Measurements from ENCODE around the gene OR11A1.
"Not testable (repeated sequence)": the region's sequence is repeated elsewhere in the genome, so short reads cannot be mapped to it uniquely, and the experiment has no call there.

Gene OR11A1

DNA sequence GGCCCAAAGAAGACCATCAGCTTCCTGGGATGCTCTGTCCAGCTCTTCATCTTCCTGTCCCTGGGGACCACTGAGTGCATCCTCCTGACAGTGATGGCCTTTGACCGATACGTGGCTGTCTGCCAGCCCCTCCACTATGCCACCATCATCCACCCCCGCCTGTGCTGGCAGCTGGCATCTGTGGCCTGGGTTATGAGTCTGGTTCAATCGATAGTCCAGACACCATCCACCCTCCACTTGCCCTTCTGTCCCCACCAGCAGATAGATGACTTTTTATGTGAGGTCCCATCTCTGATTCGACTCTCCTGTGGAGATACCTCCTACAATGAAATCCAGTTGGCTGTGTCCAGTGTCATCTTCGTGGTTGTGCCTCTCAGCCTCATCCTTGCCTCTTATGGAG lies 5.2 kb upstream of the OR11A1 start:
- intact Hi-C loops (cut with micrococcal nuclease), result no loop called here
- Mint-ChIP-seq H3K27ac (no peak overlapping the region), H3K27me3 (no peaks in the 10 kb centered on the region), H3K9me3 (no peaks in the 10 kb centered on the region), H3K4me3 (no peak overlapping the region), H3K4me1 (ENCODE audit: low read depth) (no peaks in the 10 kb centered on the region), H3K36me3 (ENCODE audit: low read depth) (no peaks in the 10 kb centered on the region)

DNA sequence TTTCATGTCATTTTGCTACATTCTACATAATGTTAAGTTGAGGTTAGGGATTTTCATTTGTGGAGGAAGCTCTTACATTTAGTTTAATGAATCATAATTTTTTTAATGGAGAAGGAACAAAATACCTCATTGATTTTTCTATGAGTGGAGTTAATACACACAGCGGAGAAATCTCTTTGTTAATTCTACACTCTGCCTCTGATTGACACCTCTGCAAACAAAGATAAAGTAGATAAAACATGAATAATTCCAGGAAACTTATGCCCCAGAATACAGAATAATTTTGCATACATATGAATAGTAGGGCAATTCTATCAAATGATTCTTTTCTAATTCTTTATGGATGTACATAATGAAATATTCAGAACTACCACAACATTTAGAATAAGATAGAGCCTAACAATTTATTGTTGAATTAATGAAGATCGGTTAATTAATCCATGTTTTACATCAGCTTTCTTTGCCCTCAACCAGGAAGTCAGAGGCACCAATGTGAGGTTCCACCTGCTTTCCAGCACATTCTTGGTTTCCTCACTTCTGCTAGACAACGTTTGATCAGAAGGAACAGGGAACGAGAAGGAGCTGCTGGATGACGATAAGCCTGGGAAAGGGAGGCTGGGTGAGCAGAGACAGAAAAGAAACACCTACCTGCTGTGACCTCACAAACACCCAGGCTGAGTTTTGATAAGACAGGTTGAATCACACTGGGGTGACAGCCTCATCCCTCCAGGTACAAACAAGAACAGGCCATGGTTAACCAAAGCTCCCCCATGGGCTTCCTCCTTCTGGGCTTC lies 4.3 kb upstream of the OR11A1 start:
- Mint-ChIP-seq H3K9me3 (no peaks in the 10 kb centered on the region), H3K4me1 (ENCODE audit: low read depth) (no peaks in the 10 kb centered on the region), H3K27ac (no peak overlapping the region), H3K4me3 (no peak overlapping the region), H3K36me3 (ENCODE audit: low read depth) (no peaks in the 10 kb centered on the region), H3K27me3 (no peaks in the 10 kb centered on the region)
- intact Hi-C loops (cut with micrococcal nuclease), result no loop called here

GRCh38 chr6:29451471-29452193 lies 5.2 kb downstream of the OR11A1 start:
- Mint-ChIP-seq H3K27ac (no peak overlapping the region), H3K4me3 (no peak overlapping the region), H3K4me1 (ENCODE audit: low read depth) (no peaks in the 10 kb centered on the region), H3K27me3 (no peaks in the 10 kb centered on the region), H3K9me3 (no peaks in the 10 kb centered on the region), H3K36me3 (ENCODE audit: low read depth) (no peaks in the 10 kb centered on the region)
- intact Hi-C loops (cut with micrococcal nuclease), result no loop called here

DNA sequence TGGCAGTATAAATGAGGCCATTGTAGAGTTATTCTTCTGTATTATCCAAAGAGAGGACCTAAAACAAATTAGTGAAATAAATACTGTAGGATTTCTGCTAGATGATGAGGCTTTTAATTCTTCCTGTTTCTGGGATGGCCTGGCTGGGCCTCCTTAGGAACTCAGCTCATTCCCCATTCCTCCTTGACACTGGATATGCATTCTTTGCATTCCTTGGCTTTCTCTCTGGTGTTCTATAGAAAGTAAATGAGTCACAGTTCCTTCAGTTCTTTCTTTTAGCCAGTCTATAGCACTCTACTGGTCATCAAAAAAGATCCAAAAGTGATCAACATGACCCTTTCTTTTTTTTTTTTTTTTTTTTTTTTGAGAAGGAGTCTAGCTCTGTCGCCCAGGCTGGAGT lies 9.2 kb downstream of the OR11A1 start:
- no peak overlapping the region for H3K27ac Mint-ChIP-seq
- no peaks in the 10 kb centered on the region for H3K4me1 Mint-ChIP-seq (ENCODE audit: low read depth)
- no peak overlapping the region for H3K4me3 Mint-ChIP-seq
- H3K27me3 Mint-ChIP-seq, result no peaks in the 10 kb centered on the region
- H3K9me3 Mint-ChIP-seq, result peaks cover 16% of the 10 kb centered on the region
- H3K36me3 Mint-ChIP-seq (ENCODE audit: low read depth), result no peaks in the 10 kb centered on the region
- intact Hi-C loops (cut with micrococcal nuclease), result no loop called here

DNA sequence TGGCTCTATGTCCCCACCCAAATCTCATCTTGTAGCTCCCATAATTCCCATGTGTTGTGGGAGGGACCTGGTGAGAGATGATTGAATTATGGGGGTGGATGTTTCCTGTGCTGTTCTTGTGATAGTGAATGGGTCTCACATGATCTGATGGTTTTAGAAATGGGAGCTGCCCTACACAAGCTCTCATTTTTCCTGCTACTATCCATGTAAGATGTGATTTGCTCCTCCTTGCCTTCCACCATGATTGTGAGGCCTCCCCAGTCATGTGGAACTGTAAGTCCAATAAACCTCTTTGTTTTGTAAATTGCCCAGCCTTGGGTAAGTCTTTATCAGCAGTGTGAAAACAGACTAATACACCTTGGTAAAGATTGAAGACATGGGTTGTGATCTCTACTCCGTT lies 12.8 kb downstream of the OR11A1 start:
- intact Hi-C loops (cut with micrococcal nuclease); H3K36me3 Mint-ChIP-seq (ENCODE audit: low read depth); H3K4me3 Mint-ChIP-seq; H3K4me1 Mint-ChIP-seq (ENCODE audit: low read depth); H3K27ac Mint-ChIP-seq; H3K27me3 Mint-ChIP-seq: not testable (repeated sequence)
- peaks cover 16% of the 10 kb centered on the region for H3K9me3 Mint-ChIP-seq

GRCh38 chr6:29442719-29443118 lies 14.2 kb downstream of the OR11A1 start:
- Mint-ChIP-seq H3K4me3 (no peak overlapping the region), H3K9me3 (peaks cover 16% of the 10 kb centered on the region), H3K4me1 (ENCODE audit: low read depth) (no peaks in the 10 kb centered on the region), H3K27me3 (peaks cover 3% of the 10 kb centered on the region), H3K27ac (no peak overlapping the region), H3K36me3 (ENCODE audit: low read depth) (no peaks in the 10 kb centered on the region)
- intact Hi-C loops (cut with micrococcal nuclease), result no loop called here

DNA sequence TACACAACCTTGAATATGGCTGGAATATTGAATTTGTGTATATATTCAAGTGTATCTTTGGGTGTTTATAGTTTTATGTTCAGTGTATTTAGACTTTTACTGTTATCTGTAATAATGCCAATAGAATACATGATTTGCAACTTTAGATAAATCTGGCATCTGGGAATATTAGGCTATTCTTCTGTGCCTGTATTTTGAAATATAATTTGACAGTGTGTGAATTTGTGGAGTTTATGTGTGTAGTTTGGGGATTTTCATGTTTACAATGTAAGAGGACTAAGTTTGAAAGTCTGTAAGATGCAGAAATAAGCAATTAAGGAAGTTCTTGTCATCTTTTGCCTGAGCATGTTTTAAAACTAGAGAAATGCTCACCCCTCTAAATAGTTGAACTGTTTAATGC lies 17.9 kb downstream of the OR11A1 start, which contains the start of gene OR10C1:
OR10C1 (plus strand) TSS at position 301 of the 400 bp plus-strand sequence. CDS start 710 bp downstream, outside the sequence.
- no peak within 1 kb of the TSS for H3K4me3 Mint-ChIP-seq

GRCh38 chr6:29436730-29437129 lies 20.1 kb downstream of the OR11A1 start:
- H3K27ac Mint-ChIP-seq; H3K36me3 Mint-ChIP-seq (ENCODE audit: low read depth); intact Hi-C loops (cut with micrococcal nuclease); H3K27me3 Mint-ChIP-seq; H3K9me3 Mint-ChIP-seq; H3K4me3 Mint-ChIP-seq; H3K4me1 Mint-ChIP-seq (ENCODE audit: low read depth): not testable (repeated sequence)

More for the DNA sequence above, 17.9 kb downstream of the OR11A1 start, which contains the start of gene OR10C1:
- no peaks in the 10 kb centered on the region for H3K9me3 Mint-ChIP-seq
- intact Hi-C loops (cut with micrococcal nuclease), result no loop called here
- peaks cover 3% of the 10 kb centered on the region for H3K27me3 Mint-ChIP-seq
- no peaks in the 10 kb centered on the region for H3K36me3 Mint-ChIP-seq (ENCODE audit: low read depth)
- H3K27ac Mint-ChIP-seq, result no peak within 1 kb of the TSS
- no peaks in the 10 kb centered on the region for H3K4me1 Mint-ChIP-seq (ENCODE audit: low read depth)

GRCh38 chr6:29426654-29427053 lies 30.2 kb downstream of the OR11A1 start:
- intact Hi-C loops (cut with micrococcal nuclease), result no loop called here
- H3K27me3 Mint-ChIP-seq, result no peaks in the 10 kb centered on the region
- no peaks in the 10 kb centered on the region for H3K4me1 Mint-ChIP-seq (ENCODE audit: low read depth)
- H3K9me3 Mint-ChIP-seq, result no peaks in the 10 kb centered on the region
- no peak overlapping the region for H3K4me3 Mint-ChIP-seq
- no peaks in the 10 kb centered on the region for H3K36me3 Mint-ChIP-seq (ENCODE audit: low read depth)
- no peak overlapping the region for H3K27ac Mint-ChIP-seq

DNA sequence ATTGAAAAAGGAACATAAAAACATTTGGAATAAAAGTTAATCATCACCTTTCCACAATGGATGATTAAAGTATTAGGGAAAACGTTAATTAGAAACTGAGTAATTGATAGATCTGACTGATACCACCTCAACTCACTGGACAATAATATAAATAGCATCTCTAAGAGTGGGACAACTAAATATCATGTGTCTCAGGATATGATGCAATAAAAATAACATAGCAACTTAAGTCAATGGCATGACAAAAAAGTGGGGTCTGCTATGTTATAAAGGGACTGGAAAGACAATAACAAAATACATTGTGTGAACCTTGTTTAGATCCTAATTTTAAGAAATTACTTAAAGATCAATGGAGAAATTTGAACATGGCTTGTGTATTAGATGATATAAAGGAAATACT lies 31.8 kb downstream of the OR11A1 start:
- H3K9me3 Mint-ChIP-seq, result no peaks in the 10 kb centered on the region
- intact Hi-C loops (cut with micrococcal nuclease), result no loop called here
- H3K4me3 Mint-ChIP-seq, result no peak overlapping the region
- H3K4me1 Mint-ChIP-seq (ENCODE audit: low read depth), result no peaks in the 10 kb centered on the region
- no peak overlapping the region for H3K27ac Mint-ChIP-seq
- no peaks in the 10 kb centered on the region for H3K36me3 Mint-ChIP-seq (ENCODE audit: low read depth)
- H3K27me3 Mint-ChIP-seq, result no peaks in the 10 kb centered on the region

DNA sequence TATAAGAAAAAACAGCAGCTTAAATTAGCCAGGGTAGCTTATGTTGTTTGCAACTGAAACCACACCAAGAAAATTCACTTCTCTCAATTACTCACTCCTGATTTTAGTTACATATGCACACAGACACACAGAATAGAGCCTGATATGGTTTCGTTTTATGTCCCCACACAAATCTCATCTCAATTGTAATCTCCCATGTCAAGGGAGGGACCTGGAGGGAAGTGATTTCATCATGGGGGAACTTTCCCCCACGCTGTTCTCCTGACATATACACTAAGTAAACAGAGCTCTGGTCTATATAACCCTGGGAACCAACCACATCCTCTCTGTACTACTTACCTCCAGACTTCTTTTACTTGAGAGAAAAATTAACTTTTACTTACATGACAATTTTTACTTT lies 32.3 kb downstream of the OR11A1 start:
- Mint-ChIP-seq H3K9me3 (no peaks in the 10 kb centered on the region), H3K4me3 (no peak overlapping the region), H3K36me3 (ENCODE audit: low read depth) (no peaks in the 10 kb centered on the region), H3K4me1 (ENCODE audit: low read depth) (no peaks in the 10 kb centered on the region), H3K27me3 (no peaks in the 10 kb centered on the region), H3K27ac (no peak overlapping the region)
- intact Hi-C loops (cut with micrococcal nuclease), result no loop called here

GRCh38 chr6:29424168-29424567 lies 32.7 kb downstream of the OR11A1 start:
- Mint-ChIP-seq H3K4me3 (no peak overlapping the region), H3K27me3 (no peaks in the 10 kb centered on the region), H3K27ac (no peak overlapping the region), H3K4me1 (ENCODE audit: low read depth) (no peaks in the 10 kb centered on the region), H3K9me3 (no peaks in the 10 kb centered on the region), H3K36me3 (ENCODE audit: low read depth) (no peaks in the 10 kb centered on the region)
- intact Hi-C loops (cut with micrococcal nuclease), result no loop called here

- Mint-ChIP-seq H3K27me3 (no peaks in the 10 kb centered on the region), H3K4me3 (no peak overlapping the region), H3K4me1 (ENCODE audit: low read depth) (no peaks in the 10 kb centered on the region), H3K27ac (no peak overlapping the region), H3K9me3 (no peaks in the 10 kb centered on the region), H3K36me3 (ENCODE audit: low read depth) (no peaks in the 10 kb centered on the region)
- intact Hi-C loops (cut with micrococcal nuclease), result no loop called here
Measured at GRCh38 chr6:29419516-29419915, 37.4 kb downstream of the OR11A1 start.

DNA sequence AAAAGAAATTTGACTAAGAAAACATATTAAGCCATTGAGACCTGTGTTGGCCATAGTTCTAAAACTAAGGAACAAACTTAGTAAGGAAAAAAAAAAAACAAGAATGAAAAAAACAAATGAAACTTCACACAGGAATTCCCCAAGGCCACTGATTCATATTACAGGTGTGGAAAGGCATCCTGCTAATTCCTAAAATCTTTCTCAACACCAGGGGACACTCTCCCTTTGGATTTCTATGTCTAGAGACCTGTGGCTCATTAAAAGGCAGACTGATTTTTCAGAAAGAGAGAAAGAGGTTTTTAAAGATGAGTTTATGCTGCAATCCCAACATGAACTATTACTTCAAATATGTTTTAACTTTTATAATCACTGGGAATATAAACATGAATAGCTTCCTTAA lies 42.3 kb downstream of the OR11A1 start, which contains the start of gene OR12D1:
OR12D1 (plus strand) TSS at position 341 of the 400 bp plus-strand sequence.
- no peak within 1 kb of the TSS for H3K4me3 Mint-ChIP-seq
- intact Hi-C loops (cut with micrococcal nuclease), result no loop called here
- no peaks in the 10 kb centered on the region for H3K4me1 Mint-ChIP-seq (ENCODE audit: low read depth)
- no peaks in the 10 kb centered on the region for H3K27me3 Mint-ChIP-seq
- H3K27ac Mint-ChIP-seq, result no peak within 1 kb of the TSS
- peaks cover 16% of the 10 kb centered on the region for H3K9me3 Mint-ChIP-seq
- H3K36me3 Mint-ChIP-seq (ENCODE audit: low read depth), result no peaks in the 10 kb centered on the region
